ENCODE results near the gene DLG5. TPM values are rescaled to one million over a fixed set of nuclear protein-coding genes. Genes with fewer than 3 reads are reported as not detected.

The DLG5 gene
- total and polyA plus RNA-seq, 4 donors, result 1.2 to 7.1 (median 4.6) TPM

GRCh38 chr10:77893386-77893785, 33.2 kb downstream of the DLG5 start (continued):
- TF ChIP-seq REST (IDR thresholded peaks at IDR 0.05), result no peak

GRCh38 chr10:77892761-77893160, 33.8 kb downstream of the DLG5 start:
- TF ChIP-seq FOXA2 (IDR thresholded peaks at IDR 0.05) (no peak), MAX (IDR thresholded peaks at IDR 0.05) (no peak), REST (IDR thresholded peaks at IDR 0.05) (no peak), GABPA (IDR thresholded peaks at IDR 0.05 in 1 of 2, conservative IDR thresholded peaks at IDR 0.05 in 1 of 2) (no peak), SP1 (IDR thresholded peaks at IDR 0.05) (no peak), RAD21 (IDR thresholded peaks at IDR 0.05) (no peak), CTCF (IDR thresholded peaks at IDR 0.05; ENCODE audit: low read depth, low read length, missing input control) (no peak), HNF4A (conservative IDR thresholded peaks at IDR 0.05) (no peak), TAF1 (conservative IDR thresholded peaks at IDR 0.05) (no peak), EGR1 (IDR thresholded peaks at IDR 0.05; ENCODE audit: low read depth in 2 of 2) (no peak), FOXA1 (IDR thresholded peaks at IDR 0.05) (no peak), YY1 (IDR thresholded peaks at IDR 0.05) (no peak), HNF4G (IDR thresholded peaks at IDR 0.05) (no peak), RXRA (IDR thresholded peaks at IDR 0.05) (no peak), JUND (IDR thresholded peaks at IDR 0.05) (no peak), NR2F2 (IDR thresholded peaks at IDR 0.05) (no peak)
- no peak overlapping the region for H3K9ac ChIP-seq (ENCODE audit: low read depth in 1 of 2, low read length in 2 of 2)
- 47% methylated on average over 5 of the region's 5 CpGs for WGBS
- no peak overlapping the region for H3K27ac ChIP-seq (ENCODE audit: low read depth in 1 of 2, low read length in 2 of 2)
- H3K9me3 ChIP-seq (ENCODE audit: control insufficient read depth in 4 of 4, low read length in 3 of 4), result no peaks in the 10 kb centered on the region
- no peaks in the 10 kb centered on the region for H3K36me3 ChIP-seq (ENCODE audit: control insufficient read depth in 4 of 4, insufficient read depth in 3 of 4, low read depth in 1 of 4, low read length in 3 of 4)
- no peaks in the 10 kb centered on the region for H3K27me3 ChIP-seq (ENCODE audit: control insufficient read depth in 4 of 4, insufficient read depth in 4 of 4, low read length in 3 of 4)
- H3K4me1 ChIP-seq (ENCODE audit: control insufficient read depth in 4 of 4, insufficient read depth in 4 of 4, low read length in 3 of 4), result peaks cover 5 to 25% (median 22%) of the 10 kb centered on the region in 4 donors
- no peak overlapping the region for H3K4me3 ChIP-seq (ENCODE audit: low read depth in 1 of 3, low read length in 3 of 3)
- DNase-seq (ENCODE audit: low spot score), result no peak
